LNCAP (cell line): ENCODE measurements around the gene PRKCZ.

Experiments
- TF ChIP-seq, protein P1 (sequence below): fragments of 450-650 bp; IDR thresholded peaks from 2 replicates; pipeline ENCODE4 v1.5.1; 2017; ENCODE audit warnings: mild to moderate bottlenecking

PRKCZ gene

DNA sequence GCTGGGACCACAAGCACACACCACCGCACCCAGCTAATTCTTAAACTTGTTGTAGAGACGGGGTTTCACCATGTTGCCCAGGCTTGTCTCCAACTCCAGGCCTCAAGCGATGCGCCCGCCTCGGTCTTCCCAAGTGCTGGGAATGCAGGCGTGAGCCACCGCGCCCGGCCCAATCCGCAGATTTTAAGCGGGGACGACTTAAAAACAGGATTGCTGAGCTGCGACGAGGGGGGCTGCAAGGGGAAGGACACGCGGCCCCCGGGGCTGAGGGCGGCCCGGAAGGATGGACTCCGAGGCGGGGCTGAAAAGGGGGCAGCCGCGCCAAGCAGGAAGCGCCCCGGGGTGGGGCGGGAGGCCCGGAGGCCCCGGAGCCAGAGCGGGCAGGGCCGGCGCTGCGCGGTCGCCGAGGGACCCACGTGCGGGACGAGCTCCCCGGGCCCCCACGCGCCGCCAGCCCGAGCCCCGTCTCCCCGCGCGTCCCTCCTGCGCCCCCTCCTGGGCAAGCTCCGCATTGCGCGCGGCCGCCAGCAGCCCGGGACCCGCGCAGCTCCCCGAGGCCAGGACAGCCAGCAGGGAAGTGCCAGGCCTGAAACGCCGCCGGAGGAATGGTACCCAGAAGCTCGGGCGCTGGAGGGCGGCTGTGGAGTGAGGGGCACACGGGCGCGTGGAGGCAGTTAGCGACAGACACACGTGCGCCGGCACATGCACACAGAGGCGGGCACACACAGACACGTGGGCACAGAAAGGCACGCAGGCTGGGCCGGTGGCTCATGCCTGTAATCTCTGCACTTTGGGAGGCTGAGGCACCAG is 5.5 kb upstream of the PRKCZ start:
- TF ChIP-seq, protein P1, sequence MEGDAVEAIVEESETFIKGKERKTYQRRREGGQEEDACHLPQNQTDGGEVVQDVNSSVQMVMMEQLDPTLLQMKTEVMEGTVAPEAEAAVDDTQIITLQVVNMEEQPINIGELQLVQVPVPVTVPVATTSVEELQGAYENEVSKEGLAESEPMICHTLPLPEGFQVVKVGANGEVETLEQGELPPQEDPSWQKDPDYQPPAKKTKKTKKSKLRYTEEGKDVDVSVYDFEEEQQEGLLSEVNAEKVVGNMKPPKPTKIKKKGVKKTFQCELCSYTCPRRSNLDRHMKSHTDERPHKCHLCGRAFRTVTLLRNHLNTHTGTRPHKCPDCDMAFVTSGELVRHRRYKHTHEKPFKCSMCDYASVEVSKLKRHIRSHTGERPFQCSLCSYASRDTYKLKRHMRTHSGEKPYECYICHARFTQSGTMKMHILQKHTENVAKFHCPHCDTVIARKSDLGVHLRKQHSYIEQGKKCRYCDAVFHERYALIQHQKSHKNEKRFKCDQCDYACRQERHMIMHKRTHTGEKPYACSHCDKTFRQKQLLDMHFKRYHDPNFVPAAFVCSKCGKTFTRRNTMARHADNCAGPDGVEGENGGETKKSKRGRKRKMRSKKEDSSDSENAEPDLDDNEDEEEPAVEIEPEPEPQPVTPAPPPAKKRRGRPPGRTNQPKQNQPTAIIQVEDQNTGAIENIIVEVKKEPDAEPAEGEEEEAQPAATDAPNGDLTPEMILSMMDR, result peak; percentile 95

DNA sequence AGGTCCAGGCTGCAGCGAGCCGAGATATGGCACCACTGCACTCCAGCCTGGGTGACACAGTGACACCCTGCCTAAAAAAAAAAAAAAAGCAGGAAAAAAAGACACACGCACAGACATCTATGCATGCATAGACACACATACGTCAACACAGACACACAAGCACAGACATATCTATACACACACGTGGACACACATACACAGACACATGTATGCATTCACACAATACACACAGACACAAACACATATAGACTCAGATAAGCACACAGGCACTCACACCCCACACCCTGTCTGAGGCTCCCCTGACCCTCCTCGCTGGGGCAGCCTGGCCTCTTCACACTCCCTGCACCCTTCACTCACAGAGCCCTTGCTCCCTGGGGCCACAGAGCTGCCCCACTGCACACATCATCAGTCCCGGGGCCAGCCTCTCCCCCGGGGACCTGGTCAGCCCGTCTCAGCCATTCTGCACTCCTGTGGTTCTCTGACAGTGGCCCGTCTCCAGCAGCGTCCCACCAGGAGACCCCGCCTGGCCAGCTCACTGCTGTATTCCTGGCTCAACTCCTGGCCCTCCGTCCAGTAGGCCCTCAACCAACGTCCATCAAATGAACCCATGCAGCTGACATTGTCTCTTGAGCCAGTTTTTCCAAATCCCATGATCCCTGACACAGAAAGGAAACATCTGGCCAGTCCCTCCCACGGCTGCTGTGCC is 4.6 kb upstream of the PRKCZ start:
- TF ChIP-seq, protein P1, result no peak

DNA sequence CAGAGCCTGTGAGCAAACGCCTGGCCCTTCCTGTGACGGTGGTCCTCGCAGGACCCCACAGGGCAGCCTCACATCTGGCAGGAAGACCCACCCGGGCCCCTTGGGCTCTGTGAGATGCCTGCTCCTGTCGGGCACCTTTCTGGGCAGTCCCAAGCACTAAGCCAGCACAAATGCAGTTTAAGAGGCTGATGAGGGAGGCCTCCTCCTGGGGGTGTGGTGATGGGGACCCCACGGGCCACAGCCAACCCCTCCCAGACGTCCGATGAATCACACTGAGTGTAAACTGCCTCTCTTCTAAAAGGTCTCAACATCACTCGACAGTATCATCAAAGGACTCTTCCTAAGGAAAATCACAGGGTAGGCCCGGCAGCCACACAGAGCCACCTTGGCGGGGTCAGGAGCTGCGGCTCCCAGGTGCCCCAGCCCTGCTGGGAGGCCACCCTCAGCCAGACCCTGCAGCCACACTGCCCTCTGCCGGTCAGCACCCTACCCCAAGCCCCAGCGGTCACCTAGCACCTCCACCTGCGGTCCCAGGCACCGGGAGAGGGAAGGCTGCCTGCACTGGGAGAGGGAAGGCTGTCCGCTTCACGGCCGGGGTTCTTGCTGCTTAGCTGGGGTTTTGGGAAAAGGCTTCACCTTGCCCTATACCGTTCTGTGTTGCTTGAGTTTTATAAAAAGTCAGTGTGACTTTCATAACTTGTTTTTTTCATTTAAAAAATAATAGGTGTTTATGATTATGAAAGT is 3.9 kb upstream of the PRKCZ start:
- TF ChIP-seq, protein P1, result peak; percentile 94

DNA sequence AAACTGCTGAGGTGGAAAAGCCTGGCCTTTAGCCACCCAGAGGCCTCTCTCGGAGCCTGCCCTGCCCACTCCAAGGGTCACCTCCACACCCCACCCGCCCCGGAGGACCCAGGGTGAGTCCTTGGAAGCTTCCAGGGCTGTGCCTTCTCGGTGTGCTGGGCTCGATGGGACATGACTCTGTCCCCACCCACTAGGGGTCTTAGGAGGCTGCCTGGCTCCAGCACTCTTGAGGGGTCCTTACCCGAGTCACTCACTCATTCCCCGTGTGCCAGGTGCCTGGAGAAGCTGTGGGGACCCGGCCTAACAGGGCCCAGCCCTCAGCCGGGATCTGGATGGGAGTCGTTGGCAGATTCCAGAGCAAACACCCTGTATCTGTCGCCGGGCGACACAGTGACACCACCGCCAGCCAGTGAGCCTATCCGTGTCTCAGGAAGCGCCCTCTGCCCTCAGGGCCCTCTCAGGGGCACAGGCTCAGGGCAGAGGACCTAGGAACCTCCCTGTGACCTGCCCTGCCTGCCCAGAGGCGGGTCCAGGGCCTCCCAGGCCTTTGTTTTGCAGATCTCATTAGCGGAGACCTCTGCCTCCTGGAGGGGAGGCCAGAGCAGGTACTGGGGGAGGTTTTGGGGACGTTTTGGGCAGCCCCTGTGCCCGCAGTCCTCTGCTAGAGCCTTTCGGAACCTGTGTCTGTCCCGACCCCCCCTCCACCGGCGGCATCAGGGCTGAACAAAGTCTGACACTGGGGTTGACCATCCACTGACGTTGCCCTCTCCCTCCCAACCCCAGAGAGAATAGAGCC is 3.1 kb upstream of the PRKCZ start:
- TF ChIP-seq, protein P1, result no peak

DNA sequence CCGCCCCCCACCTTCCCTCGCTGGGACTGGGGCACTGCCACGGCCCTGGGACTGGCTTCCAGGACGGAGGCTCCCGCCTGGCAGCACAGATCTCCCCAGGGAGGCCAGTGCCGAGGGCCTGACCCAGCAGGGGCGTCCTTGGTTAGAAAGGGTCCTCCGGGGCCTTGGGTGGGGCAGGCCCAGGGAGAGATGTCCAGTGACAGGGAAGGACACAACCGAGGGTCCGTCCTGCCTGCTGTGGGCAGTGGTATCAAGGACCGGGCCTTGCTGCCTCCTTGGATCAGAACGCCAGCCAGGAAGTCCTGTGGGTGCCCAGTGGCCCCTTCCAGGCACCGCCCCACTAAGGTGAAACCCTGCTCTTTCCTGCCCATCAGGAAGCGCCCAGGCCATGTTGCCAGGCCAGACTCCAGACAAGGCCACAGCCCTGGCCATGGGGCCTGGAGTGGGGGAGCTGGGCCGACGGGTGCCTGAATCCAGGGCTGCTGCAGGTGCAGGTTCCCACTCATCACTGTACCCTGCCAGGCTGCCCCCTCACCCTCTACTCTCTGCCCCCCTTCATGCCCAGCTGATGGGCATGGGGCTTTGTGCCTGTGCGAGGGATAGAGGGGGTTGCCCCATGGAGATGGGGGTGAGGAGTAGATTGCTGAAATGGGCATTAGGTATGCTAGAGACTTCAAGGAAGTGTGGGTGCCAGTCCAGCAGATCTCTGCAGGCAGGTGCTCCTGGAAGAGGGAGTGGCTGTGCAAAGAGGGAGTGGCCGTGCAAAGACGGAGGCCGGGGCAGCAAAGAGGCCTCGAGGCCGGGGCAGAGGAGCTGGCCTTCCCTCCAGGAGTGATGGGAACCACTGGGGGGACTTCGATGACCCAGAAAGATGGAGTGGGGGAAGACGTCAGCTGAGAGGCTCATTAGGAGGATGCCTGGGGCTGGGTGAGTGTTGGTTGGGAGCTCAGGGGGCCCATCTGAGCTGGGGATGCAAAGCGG is 2.2 kb upstream of the PRKCZ start:
- TF ChIP-seq, protein P1, result no peak

DNA sequence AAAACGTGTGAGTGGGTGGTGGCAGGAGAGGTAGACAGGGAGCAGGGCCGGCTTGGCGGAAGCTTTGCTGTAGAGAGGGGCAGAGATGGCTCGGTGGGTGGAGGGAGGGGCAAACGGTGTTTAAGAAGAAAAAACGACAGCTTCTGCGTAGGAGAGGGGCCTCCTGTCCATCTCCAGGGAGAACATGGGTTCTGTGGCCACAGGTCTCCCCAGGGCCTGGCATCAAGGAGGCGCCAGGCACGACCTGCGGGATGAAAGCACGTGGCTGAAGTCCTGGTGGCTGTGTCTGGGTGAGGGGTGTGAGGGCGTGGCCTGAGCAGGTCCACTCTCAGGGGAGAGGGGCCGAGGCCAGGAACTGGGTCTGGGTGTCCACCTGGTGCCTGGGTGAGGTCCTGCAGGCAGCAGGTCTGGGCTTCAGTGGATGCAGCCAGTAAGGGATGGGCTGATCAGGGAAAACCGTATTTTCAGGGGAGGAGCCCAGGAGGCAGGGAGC is 940 bp upstream of the PRKCZ start:
- TF ChIP-seq, protein P1, result peak; percentile 62
